ENCODE measurements around the gene ING5.
"Not testable (repeated sequence)": the region's sequence is repeated elsewhere in the genome, so short reads cannot be mapped to it uniquely, and the experiment has no call there.

Gene ING5

DNA sequence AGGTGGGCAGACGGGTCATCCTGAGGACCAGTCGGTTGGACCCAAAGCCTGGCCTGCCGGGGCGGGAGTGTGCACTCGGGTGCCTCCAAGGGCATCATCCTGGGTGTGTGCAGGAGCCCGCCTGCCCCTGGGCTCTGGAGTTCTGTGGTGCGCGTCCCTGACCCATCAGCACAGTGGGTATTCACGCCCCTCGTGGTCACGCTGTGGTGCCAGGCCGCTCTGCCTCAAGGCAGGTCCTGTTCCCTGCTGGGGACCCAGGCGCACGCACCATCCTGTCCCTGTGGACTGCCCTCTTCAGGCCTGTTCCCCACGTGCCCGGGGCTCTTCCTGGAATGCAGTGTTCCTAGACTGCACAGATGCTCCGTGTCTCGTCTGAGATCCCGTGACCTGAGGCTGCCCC lies 18.3 kb downstream of the ING5 start:
- DNase-seq, result no peak

DNA sequence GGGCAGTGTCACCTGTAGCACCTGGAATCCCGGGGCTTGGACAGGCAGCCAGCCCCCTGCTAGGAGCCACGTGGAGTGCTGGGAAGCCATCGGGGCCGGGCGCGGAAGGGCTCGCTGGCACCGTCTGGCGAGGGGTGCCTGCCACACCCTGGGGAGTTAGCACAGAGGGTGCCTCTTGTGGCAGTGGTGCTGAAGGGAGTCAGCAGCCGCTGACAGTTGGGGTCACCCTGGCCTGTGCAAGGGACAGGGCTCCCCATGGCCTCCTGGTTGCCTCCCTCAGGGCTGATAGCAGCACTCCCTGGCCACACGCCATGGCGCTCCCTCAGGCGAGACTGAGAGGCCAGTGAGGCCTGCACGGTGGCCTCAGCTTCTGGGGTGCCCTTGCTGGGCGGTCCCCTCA lies 18.7 kb downstream of the ING5 start:
- no peak for DNase-seq

DNA sequence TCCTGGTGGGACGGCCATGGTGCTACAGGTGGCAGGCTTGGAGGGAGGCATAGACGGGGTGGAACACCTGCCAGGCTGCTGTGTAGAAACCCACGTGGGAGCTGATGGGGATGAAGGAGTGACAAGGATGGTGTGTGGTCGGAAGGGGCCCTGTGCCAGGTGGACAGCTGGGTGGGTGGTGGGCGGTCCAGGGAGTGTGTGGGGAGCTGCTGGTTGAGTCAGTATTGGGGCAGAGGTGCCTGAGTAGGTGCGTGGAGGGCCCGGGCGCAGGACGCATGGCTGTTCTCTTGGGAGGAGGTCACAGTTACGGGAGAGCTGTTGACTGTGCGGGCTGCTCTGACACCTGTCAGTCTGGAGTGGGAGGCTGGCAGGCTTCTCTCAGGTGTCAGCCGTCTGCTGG lies 20.0 kb downstream of the ING5 start:
- DNase-seq, result no peak

DNA sequence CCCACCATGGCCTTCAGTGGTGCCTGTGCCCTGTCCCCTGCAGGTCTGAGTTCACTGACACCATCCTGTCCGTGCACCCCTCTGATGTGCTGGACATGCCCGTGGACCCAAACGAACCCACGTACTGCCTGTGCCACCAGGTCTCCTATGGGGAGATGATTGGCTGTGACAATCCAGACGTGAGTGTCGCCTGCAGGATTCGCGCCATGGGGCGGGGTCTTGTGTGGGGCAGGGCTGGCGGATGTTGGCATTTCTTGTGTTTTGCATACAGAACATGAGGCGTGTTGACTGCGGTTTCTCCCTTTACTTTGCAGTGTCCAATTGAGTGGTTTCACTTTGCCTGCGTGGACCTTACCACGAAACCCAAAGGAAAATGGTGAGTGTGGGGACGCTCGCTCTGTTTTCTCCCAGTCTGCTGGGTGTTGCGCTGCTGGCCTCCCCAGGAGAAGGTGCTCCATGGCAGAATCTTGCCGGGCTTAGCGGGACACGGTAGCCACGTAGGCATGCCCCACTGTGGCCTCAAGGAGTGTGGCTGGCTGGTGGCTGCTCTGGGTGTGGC lies 21.1 kb downstream of the ING5 start:
- DNase-seq, result no peak

DNA sequence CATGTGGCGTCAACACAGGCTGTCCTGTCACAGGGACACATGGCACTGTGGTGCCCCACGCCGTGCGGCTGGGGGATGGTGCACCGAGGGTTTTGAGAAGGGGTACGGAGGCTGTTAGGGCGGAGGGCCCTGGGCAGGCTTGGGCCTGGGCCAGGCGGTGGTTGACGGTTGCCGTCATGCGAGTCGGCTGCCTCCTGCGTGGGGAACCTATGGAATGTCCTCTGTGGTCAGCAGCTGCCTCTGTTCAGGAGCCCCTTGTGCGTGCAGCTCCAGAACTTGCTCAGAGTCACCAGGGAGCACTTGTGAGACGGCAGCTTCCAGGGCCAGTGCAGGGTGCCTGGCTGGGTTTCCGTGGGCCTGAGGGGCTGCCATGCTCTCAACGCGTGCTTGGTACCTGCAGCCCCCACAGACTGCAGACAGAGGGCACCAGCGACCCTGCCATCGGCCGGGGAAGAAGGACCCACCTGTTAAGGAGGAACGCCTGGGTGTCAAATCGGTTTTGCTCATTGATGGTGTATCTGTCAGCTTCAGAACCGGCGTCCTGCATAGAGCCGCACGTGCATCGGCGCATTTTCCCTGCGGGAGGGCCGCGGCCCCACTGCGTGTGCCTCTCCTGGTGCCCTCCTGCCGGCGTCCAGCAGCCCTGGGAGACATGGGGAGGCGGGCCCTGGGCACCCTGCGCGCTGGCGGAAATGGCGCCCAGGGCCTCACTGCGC lies 22.6 kb downstream of the ING5 start:
- no peak for DNase-seq

DNA sequence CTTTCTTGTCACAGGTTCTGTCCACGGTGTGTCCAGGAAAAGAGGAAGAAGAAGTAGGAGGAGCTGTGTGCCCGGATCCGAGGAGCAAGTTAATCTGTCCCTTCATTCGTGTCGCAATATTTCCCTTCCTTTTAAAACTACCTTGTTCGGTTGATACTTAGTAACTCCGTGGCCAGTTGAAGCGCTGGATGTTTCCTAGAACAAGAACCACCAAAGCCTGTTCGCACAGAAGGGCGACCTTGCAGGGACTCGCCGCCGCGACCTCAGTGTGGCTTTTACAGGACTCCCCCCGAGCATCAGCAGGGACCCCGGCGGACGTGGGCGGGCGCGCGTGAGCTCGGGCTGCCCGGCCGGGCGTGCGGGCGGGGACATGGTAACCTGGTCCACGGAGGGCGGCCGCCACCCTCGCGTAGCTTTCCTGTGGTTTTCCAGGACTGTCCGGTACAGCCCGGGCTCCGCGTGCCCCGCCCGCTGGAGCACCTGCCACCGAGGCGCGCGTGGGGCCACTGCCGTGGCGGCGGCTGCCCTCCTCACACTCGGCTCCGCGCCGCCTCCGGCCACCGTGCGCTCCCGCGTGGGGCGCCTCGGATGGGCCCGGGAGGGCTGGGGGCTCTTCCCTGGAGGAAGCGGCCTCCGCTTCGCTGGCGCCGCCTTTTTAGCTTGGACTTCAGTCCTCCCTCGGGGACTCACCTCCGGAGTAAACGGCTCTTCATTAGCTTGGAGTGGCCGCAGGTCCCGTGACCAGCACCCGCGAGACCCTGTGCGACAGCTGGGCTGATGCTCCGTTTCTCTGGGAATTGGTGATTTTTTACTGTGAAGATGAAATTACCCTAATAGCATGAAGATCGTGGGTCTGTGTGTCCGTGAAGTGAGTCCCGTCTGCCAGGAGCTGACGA lies 23.4 kb downstream of the ING5 start:
- DNase-seq, result no peak

DNA sequence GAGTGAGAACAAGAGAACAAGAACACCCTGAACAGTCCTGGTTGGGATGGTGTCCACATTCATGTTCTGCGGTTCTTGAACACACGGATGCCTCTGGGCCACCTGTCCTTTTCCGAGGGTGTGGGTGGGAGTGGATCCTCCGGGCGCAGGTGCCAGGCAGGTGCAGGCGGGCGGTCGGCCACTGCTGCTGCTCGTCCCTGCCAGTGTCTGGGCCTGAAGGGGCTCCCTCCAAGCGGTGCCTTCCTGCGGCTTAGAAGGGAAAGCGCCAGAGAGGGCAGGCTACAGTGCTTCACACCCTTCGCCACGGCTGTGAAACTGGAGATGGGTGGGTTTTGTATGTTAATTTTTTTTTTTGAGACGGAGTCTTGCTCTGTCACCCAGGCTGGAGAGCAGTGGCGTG lies 24.6 kb downstream of the ING5 start:
- DNase-seq, result no peak

DNA sequence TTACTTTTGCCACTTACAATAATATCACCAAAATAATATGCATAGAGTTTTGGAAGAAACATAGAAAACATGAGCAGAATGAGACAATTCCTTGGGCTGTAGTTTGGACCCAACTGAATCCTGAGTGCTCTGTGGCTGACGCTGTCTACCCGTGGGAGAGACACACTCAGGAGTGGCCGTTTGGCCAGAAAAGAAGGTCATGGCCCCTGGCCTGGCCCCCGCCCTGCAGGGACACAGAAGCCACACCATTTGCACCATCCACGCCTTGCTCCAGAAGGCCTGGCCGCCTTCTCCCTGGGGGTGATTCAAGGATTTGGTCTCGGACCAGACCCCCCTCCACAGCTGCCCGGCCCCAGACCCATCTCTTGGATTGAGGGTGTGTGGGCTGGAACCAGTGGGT lies 26.2 kb downstream of the ING5 start:
- no peak for DNase-seq

DNA sequence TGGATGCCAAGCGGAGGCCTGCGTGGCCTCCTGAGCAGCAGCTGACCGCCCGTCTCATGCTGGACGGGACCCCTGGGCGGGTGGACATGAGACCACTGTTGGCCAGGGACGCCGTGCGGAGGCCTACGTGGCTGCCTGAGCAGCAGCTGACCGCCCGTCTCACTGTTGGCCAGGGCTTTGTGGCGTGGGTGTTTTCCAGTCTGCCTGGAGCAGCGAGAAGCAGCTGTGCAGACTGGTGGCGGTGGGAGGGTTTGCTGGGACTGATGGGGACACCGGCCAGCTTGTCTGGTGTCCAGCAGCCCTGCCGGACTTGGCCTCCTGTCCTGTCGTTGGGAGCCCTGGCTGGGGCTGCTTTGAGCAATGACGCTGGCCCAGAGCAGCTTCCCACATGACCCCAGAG lies 26.8 kb downstream of the ING5 start:
- no peak for DNase-seq

DNA sequence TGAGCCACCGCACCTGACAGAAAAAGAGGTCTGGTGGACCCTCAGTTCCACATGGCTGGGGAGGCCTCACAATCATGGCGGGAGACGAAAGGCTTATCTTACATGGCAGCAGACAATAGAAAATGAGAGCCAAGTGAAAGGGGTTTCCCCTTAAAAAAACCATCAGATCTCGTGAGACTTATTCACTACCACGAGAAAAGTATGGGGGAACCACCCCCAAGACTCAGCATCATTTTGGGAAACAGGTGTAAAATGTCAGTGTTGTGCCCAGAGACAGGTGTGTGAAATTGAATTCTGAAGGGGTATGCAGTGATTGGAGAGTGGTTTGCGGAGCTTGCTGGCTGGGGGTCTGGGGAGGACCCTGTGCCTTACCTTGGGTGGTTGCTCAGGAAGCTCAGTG lies 28.0 kb downstream of the ING5 start:
- no peak for DNase-seq

DNA sequence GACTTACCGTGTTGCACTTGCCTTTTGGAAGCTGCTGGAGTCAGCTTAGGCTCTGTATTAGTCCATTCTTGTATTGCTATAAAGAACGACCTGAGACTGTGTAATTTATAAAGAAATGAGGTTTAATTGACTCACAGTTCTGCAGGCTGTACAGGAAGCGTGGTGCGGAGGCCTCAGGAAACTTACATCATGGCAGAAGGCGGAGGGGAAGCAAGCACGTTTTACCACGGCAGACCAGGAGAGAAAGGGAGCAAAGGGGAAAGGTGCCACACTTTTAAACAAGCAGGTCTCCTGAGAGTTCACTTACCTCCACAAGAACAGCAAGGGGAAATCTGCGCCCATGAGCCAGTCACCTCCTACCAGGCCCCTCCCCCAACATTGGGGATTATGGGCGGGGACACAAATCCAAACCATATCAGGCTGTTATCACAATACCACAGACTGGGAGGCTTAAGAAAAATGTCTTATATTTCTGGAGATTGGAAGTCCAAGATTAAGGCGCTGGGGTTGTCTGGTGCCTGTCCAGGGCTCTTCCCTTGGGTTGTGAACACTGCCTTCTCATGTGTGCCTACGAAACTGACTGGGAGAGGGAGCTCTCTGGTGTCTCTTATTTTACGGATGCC lies 28.9 kb downstream of the ING5 start:
- DNase-seq, result no peak

DNA sequence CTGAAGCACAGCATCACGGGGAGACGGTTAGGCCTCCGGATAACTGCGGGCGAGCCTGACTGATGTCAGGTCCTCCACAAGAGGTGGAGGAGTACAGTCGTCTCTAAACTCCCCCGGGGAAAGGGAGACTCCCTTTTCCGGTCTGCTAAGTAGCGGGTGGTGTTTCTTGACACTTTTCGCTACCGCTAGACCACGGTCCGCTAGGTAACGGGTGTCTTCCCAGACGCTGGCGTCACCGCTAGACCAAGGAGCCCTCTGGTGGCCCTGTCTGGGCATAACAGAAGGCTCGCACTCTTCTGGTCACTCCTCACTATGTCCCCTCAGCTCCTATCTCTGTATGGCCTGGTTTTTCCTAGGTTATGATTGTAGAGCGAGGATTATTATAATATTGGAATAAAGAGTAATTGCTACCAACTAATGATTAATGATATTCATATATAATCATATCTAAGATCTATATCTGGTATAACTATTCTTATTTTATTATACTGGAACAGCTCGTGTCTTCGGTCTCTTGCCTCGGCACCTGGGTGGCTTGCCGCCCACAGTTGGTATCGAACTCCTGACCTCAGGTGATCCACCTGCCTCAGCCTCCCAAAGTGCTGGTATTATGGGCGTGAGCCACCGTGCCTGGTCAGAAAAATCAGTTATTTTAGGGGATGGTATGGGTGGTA lies 30.8 kb downstream of the ING5 start:
- not testable (repeated sequence) for DNase-seq

DNA sequence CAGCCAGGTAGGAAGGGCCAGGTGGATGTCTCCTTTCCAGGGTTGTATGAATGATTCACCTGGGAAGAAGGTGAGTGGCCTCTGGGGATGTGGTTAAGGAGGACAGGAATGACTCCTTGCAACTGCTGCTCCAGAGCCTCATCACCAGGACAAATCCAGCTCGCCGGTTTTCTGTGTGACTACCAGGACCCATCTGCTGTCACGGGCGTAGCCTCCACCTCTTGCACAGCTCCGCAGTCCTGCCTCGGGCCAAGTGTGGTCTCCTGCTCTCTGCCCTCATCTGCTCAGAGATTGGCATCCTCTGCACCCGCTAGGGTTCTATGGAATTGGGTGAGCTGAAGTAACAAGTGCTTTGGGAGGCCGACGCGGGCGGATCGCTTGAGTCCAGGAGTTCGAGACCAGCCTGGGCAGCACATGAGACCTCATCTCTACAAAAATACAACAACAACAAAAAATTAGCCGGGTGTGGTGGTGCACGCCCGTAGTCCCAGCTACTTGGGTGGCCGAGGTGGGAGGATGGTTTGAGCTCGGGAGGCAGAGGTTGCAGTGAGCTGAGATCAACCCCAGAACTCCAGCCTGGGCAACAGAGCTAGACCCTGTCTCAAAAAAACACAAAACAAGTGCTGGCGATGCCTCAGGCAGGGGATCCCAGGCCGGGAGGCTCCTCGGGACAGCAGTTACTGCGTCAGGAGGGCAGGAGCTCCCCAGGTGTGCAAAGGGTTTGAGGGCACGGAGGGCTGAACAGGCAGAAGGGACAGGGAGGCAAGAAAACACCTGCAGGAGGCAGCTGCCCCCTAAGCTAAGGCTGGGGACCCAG lies 31.8 kb downstream of the ING5 start:
- no peak for DNase-seq

DNA sequence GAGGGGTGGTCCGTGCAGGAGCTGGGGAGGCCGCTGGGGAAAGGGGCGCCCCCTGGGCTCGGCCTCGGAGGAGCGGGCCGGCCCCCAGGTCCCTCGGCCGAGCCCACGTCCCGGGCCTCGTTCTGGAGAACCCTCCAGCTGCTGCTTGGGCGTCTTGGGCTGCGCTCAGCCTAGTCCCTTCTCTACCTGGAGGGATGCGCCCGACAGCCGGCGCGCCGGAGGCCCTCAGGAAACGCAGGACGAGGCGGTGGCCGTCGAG lies 32.3 kb downstream of the ING5 start:
- DNase-seq, result no peak

DNA sequence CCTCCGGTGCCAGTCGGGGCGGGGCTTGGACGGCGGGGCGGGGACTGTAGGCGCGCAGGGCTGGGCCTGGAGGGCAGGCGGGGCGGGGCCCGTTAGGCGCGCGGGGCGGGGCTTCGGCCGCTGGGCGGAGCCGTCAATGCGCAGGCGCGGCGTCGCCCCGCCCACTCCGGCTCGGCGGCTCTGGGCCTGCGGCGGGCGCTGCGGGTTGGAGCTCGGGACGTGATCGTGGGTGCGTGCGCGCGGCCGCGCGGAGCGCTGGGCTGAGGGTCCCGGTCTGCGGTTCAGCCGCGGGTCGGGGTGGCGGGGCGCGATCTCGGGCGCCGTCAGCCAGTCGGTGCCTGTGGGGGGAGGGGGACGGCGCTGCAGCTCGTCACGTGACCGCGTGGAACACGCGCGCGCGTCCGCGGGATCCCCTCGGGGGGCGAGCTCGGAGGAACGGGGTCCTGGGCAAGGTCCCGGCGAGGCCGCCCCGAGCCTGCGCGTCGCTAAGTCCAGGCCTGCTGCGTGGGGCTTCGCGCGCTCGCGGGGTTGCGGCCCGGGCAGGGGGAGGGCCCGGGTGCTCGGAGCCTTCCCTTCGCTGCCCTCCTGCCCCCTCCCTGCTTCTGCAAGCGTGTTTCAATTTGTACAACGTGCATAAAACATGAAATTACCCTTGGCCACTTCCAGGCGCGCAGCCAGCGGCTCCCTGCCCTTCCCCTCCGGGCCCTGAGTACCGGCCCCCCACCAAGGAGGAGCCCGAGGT lies 32.8 kb downstream of the ING5 start, which contains the start of gene D2HGDH:
Gene D2HGDH, plus strand, starts transcription at position 164 of the 742 bp plus-strand sequence. CDS start 595 bp downstream, outside the sequence.
- peak; percentile 55 for DNase-seq

DNA sequence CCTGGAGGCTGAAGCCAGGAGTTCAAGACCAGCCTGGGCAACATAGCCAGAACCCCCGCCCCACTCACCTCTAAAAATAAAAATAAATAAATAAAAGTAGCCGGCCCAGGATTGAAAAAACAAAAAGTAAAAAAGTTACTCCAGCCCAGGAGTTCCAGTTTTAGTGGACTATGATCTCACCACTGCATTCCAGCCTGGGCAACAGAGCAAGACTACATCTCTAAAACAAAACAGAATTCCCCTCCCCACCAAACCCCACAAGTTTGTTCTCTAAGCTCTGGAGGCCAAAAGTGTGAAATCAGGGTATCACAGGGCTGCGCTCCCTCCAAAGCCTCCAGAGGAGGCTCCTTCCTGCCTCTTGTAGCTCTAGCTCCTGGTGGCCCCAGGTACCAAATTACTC lies 34.3 kb downstream of the ING5 start:
- DNase-seq, result no peak

DNA sequence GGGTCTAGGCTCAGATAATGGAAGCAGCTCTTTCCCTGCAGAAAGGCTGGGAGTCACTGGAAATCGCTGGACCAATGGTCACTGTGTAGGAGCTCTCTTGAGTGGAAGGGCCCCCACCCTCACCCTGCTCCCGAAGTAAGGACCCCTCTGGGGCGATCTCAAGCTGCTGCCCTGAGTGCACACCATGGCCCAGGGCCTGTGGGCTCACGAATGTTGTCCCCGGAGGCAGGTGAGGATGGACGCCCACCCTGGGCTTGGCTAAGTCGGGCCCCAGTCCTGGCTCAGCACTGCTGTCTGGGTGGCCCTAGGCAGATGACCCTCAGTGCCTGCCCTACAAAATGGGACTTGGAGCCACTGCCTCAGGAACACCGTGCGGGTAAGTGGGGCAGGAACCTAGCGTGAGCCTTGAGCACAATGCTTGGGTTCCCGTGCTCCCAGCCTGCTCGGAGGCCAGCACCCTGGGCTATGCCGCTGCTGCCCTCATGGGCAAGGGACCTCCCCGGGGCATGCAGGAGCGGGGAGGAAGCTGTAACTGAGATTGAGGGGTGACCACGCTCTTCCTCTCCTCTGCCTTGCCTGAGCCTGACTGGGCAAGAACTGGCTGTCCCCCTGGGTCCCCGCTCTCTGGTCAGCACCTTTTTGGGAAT lies 36.3 kb downstream of the ING5 start:
- no peak for DNase-seq

DNA sequence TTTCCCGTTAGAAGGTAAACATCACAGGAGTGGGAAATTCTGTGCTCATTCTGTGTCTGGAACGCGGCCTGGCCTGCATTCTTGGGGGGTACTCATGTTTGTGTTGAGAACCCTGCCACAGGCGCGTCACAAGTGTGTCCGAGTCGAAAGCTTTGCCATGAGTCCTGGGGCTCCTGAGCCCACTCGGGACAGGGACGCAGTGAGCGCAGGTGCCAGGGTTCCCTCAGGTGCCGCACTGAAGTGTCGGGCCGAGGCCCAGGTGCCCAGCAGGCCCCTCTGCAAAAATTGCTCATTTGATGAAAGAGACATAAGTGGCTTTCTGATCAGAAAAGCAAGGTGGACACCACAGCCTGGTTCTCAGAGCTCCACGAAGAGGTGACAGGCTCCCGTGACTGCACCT lies 37.3 kb downstream of the ING5 start:
- DNase-seq, result no peak

DNA sequence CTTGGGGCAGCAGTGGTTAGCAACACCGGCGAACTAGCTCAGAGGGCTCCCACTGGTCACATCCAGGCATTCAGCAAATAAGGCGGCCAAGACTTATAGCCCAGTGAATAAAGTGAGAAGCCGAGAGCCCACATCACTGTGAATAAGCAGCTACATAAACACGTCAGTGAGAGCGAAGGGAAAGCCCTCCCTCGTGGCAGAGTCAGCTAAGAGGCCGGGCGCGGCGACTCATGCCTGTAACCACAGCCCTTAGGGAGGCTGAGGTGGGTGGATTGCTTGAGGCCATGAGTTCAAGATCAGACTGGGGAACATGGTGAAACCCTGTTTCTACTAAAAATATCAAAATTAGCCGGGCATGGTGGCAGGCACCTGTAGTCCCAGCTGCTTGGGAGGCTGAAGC lies 37.8 kb downstream of the ING5 start:
- no peak for DNase-seq

DNA sequence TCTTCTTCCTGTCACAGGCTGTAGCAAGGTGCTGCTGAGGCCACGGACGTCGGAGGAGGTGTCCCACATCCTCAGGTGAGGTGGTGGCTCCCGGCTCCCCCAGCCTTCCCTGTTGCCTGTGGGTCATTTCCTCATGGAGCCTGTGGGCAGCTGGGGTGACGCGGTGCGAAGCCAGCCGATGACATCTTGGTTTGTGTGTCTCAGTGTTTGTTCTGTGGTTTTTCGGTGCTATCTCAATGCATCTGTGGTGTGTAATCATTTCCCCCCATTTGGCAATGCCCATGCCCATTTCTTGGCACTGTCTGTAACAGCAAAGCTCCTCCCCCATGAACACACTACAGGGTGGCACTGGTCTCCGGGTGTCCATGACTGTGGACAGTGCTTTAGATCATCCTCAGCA lies 39.2 kb downstream of the ING5 start:
- no peak for DNase-seq

DNA sequence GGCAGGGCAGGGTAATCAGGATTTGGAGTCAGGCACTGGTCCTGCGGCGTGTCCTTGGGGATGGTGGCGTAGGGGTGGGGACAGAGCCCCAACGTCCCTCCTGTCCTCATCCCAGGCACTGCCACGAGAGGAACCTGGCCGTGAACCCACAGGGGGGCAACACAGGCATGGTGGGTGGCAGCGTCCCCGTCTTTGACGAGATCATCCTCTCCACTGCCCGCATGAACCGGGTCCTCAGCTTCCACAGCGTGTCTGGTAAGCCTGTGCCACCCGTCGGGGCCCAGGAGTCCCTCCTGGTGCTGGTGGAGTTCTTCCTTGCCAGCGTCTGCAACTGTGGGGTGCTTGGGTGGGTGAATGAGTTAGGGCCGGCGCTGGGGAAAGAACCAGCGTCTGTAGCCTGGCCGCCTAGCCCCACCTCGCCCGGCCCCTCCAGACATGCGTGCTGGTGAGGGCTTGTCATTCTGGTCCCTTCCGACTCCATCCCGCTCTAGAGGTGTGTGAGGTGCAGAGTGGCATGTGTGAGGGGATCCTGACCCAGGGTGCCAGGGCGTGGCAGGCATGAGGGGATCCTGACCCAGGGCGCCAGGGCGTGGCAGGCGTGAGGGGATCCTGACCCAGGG lies 40.6 kb downstream of the ING5 start:
- no peak for DNase-seq

All from NCI-H510A treated with DMSO at 0.1 percent for 48 hours (cell line).